Stomach (tissue), 9 donors: ENCODE results near the gene ANXA9. TPM values are rescaled to one million over a fixed set of nuclear protein-coding genes. Genes with fewer than 3 reads are reported as not detected.

Experiments used
- DNase-seq, 2 donors: peaks; one replicate each; pipeline versions ENCODE4 v3.0.0 to v3.0.0-alpha.2; 2013 to 2019
- H3K27ac ChIP-seq, 5 donors: fragments of 200-600 bp in 4 of 5; sonication (generic) in 4 of 5; one replicate each; pipeline ENCODE4 v1.5.1; 2013 to 2019; ENCODE audit warnings: mild to moderate bottlenecking in 1 of 5, moderate library complexity in 1 of 5
- H3K27me3 ChIP-seq, 3 donors: fragments of 200-600 bp; sonication (generic); one replicate each; pipeline ENCODE4 v1.5.1; 2017 to 2019; ENCODE audit warnings: mixed run types in 1 of 3
- H3K36me3 ChIP-seq, 4 donors: fragments of 200-600 bp; sonication (generic); 1 replicate in 3 of 4; 2 replicates in 1 of 4; pipeline ENCODE4 v1.5.1; 2016 to 2019
- H3K4me1 ChIP-seq, 4 donors: fragments of 200-600 bp; sonication (generic); one replicate each; pipeline ENCODE4 v1.5.1; 2016 to 2019
- H3K4me3 ChIP-seq, 4 donors: fragments of 200-600 bp; sonication (generic) in 3 of 4; one replicate each; pipeline ENCODE4 v1.5.1; 2016 to 2019; ENCODE audit warnings: mild to moderate bottlenecking in 1 of 4
- H3K9me3 ChIP-seq, 4 donors: fragments of 200-600 bp; sonication (generic); one replicate each; pipeline ENCODE4 v1.5.1; 2016 to 2019
- CTCF ChIP-seq, 7 experiments: fragments of 450-650 bp in 4 of 7; fragments of 200-600 bp in 3 of 7; sonication (generic) in 3 of 7; IDR thresholded peaks; one replicate each; pipeline ENCODE4 v1.5.1; 2016 to 2019; ENCODE audit warnings: antibody characterized with exemption in 7 of 7, control low read depth in 2 of 7, mild to moderate bottlenecking in 1 of 7
- EP300 ChIP-seq: sonication (generic); formaldehyde crosslinking; IDR thresholded peaks from one replicate; pipeline ENCODE4 v1.6.1; 2017; ENCODE audit warnings: antibody characterized with exemption
- POLR2A ChIP-seq, 4 donors: fragments of 450-650 bp; IDR thresholded peaks; one replicate each; pipeline ENCODE4 v1.6.1; 2016; ENCODE audit warnings: antibody characterized with exemption in 4 of 4, control low read depth in 2 of 4, mild to moderate bottlenecking in 1 of 4, moderate library complexity in 1 of 4
- POLR2AphosphoS5 ChIP-seq, 3 donors: sonication (generic); formaldehyde crosslinking; IDR thresholded peaks; one replicate each; pipeline ENCODE4 v1.6.1; 2016; ENCODE audit warnings: antibody characterized with exemption in 3 of 3
- WGBS, 5 donors: extraction: QIAGEN DNeasy Blood & Tissue Kit in 3 of 5; methylation state at CpG; one replicate each; pipeline versions ENCODE4 v1.1.5 to v1.1.7; 2013 to 2018; 5-methylcytosine and 5-hydroxymethylcytosine counted together
- intact Hi-C: fragments of 100-400 bp; cut with DNase I; formaldehyde crosslinking; loops from one replicate; pipeline ENCODE4 v1.15.1; 2023; ENCODE audit warnings: low total_unique reads
- polyA plus RNA-seq, 3 donors: library from polyadenylated mRNA; stranded (reverse); fragments of 200-250 nt; gene quantifications; one replicate each; pipeline ENCODE4 v1.2.3, GENCODE V29; 2013
- total RNA-seq, 5 donors: library from RNA; depleted of rRNA; stranded (reverse); fragments of >200 nt; gene quantifications; one replicate each; pipeline versions ENCODE4 v1.1.0 to v1.2.3, GENCODE V29; 2014 to 2016
- donor health status: healthy with polysubstance abuse.
- donor health status: Bipolar disorder and iron deficiency.
- donor health status: healthy.

The ANXA9 gene
- total and polyA plus RNA-seq, 8 donors, result 0.44 to 0.63 (median 0.46) TPM; not detected in 5

GRCh38 chr1:150981177-150981804, 801 bp upstream of the ANXA9 start:
- H3K36me3 ChIP-seq, result no peaks in the 10 kb centered on the region
- H3K27ac ChIP-seq, result peak overlapping the region in 3 of 5 donors; percentile 31 to 61 (median 60)
- intact Hi-C loops, result no loop called here
- 46 to 62% (median 51%) methylated on average over 6 of the region's 6 CpGs for WGBS, 5 donors
- peaks cover 40 to 63% (median 58%) of the 10 kb centered on the region in 4 donors for H3K4me1 ChIP-seq
- TF ChIP-seq CTCF (IDR thresholded peaks at IDR 0.05), result no peak
- TF ChIP-seq POLR2AphosphoS5 (IDR thresholded peaks at IDR 0.05), result no peak
- no peak for TF ChIP-seq EP300
- no peak for TF ChIP-seq POLR2A (IDR thresholded peaks at IDR 0.05)
- peak; percentile 59 to 67 for DNase-seq
- no peaks in the 10 kb centered on the region for H3K27me3 ChIP-seq
- H3K4me3 ChIP-seq, result no peak overlapping the region
- H3K9me3 ChIP-seq, result no peaks in the 10 kb centered on the region

- H3K27ac ChIP-seq, result no peak overlapping the region
- intact Hi-C loops, result no loop called here
- no peaks in the 10 kb centered on the region for H3K27me3 ChIP-seq
- no peak for DNase-seq
- 82 to 98% (median 91%) methylated on average over 2 of the region's 2 CpGs for WGBS, 5 donors
- no peaks in the 10 kb centered on the region for H3K9me3 ChIP-seq
- H3K4me3 ChIP-seq, result no peak overlapping the region
- no peak for TF ChIP-seq CTCF (IDR thresholded peaks at IDR 0.05)
- no peak for TF ChIP-seq POLR2A (IDR thresholded peaks at IDR 0.05)
- no peak for TF ChIP-seq EP300
- no peak for TF ChIP-seq POLR2AphosphoS5 (IDR thresholded peaks at IDR 0.05)
- H3K4me1 ChIP-seq, result peaks cover 17 to 23% (median 21%) of the 10 kb centered on the region in 4 donors
- H3K36me3 ChIP-seq, result no peaks in the 10 kb centered on the region
These were observed 3.2 kb downstream of the ANXA9 start for GRCh38 chr1:150985179-150985825.

- intact Hi-C loops, result no loop called here
- H3K36me3 ChIP-seq, result no peaks in the 10 kb centered on the region
- H3K27ac ChIP-seq, result no peak overlapping the region
- DNase-seq, result no peak
- TF ChIP-seq EP300 (no peak), POLR2AphosphoS5 (IDR thresholded peaks at IDR 0.05) (no peak), CTCF (IDR thresholded peaks at IDR 0.05) (no peak), POLR2A (IDR thresholded peaks at IDR 0.05) (no peak)
- WGBS, 5 donors, result 80 to 92% (median 86%) methylated on average over 7 of the region's 7 CpGs
- H3K27me3 ChIP-seq, result no peaks in the 10 kb centered on the region
- H3K9me3 ChIP-seq, result no peaks in the 10 kb centered on the region
- no peaks in the 10 kb centered on the region for H3K4me1 ChIP-seq
- no peak overlapping the region for H3K4me3 ChIP-seq
These were observed 5.8 kb downstream of the ANXA9 start for GRCh38 chr1:150987924-150988323.

- TF ChIP-seq POLR2AphosphoS5 (IDR thresholded peaks at IDR 0.05) (no peak), CTCF (IDR thresholded peaks at IDR 0.05) (no peak), POLR2A (IDR thresholded peaks at IDR 0.05) (no peak), EP300 (no peak)
- no peak overlapping the region for H3K4me3 ChIP-seq
- intact Hi-C loops, result no loop called here
- H3K9me3 ChIP-seq, result no peaks in the 10 kb centered on the region
- H3K4me1 ChIP-seq, result peaks cover 0 to 15% (median 6%) of the 10 kb centered on the region in 4 donors
- WGBS, 5 donors, result 63 to 81% (median 77%) methylated on average over 4 of the region's 4 CpGs
- no peak for DNase-seq
- no peak overlapping the region for H3K27ac ChIP-seq
- H3K36me3 ChIP-seq, result peaks cover 8 to 22% (median 13%) of the 10 kb centered on the region in 4 donors
- H3K27me3 ChIP-seq, result no peaks in the 10 kb centered on the region
These were observed 10.5 kb downstream of the ANXA9 start for GRCh38 chr1:150992626-150993025.
